Panc1 (cell line): Measurements from ENCODE around the gene HADHA. TPM values are rescaled to one million over a fixed set of nuclear protein-coding genes. Genes with fewer than 3 reads are reported as not detected.

ENCODE experiments used
- ATAC-seq: fragments of 200-7000 bp; cut with Tn5 transposase; 2 replicates; pipeline ENCODE4 v1.9.1; 2020; ENCODE audit warnings: mild to moderate bottlenecking, moderate library complexity
- BruUV-seq: library from RNA; stranded (reverse); fragments of 400-500 nt; replicated peaks from 2 replicates; lab custom pipeline; 2021; lab: Mats Ljungman, UMichigan
- CTCF ChIA-PET: fragments of 300-600 bp; sonication (Branson Sonifier 250); formaldehyde crosslinking; loops from one replicate; lab custom pipeline; 2022; ENCODE audit warnings: antibody characterized with exemption; lab: Charles Lee
- POLR2A ChIA-PET: fragments of 300-600 bp; sonication (Branson Sonifier 250); formaldehyde crosslinking; loops from one replicate; lab custom pipeline; 2022; ENCODE audit warnings: antibody characterized with exemption; lab: Charles Lee
- DNase-seq: peaks from one replicate; pipeline ENCODE4 v3.0.0-alpha.2; 2010; ENCODE audit warnings: low read depth, low spot score
- H3K27ac ChIP-seq: 2 replicates; pipeline ENCODE4 v1.5.1; 2011; ENCODE audit warnings: mild to moderate bottlenecking, low read length, inconsistent platforms
- H3K27me3 ChIP-seq: fragments of 200-500 bp; sonication (Bioruptor generic); 2 replicates; pipeline ENCODE4 v1.6.0; 2014; ENCODE audit warnings: low read length, inconsistent platforms; ENCODE audit not compliant: control insufficient read depth, insufficient read depth
- H3K36me3 ChIP-seq: fragments of 200-500 bp; sonication (Bioruptor generic); 2 replicates; pipeline ENCODE4 v1.5.1; 2014; ENCODE audit warnings: inconsistent platforms, mild to moderate bottlenecking, low read length, moderate library complexity; ENCODE audit not compliant: control insufficient read depth, insufficient read depth
- H3K4me1 ChIP-seq: 2 replicates; pipeline ENCODE4 v1.5.1; 2011; ENCODE audit warnings: inconsistent platforms, mild to moderate bottlenecking, low read length, moderate library complexity; ENCODE audit not compliant: control insufficient read depth, insufficient read depth
- H3K4me3 ChIP-seq, 2 experiments: 2 replicates each; pipeline ENCODE4 v1.5.1; 2011 to 2012; ENCODE audit warnings: low read depth in 2 of 2, low read length in 2 of 2, mild to moderate bottlenecking in 2 of 2, inconsistent platforms in 1 of 2, moderate library complexity in 1 of 2
- H3K9me3 ChIP-seq: fragments of 200-500 bp; sonication (Bioruptor generic); 2 replicates; pipeline ENCODE4 v1.5.1; 2014; ENCODE audit warnings: low read depth, mild to moderate bottlenecking, inconsistent platforms, low read length, moderate library complexity; ENCODE audit not compliant: control insufficient read depth, insufficient read depth
- CTCF ChIP-seq: fragments of 450-650 bp; IDR thresholded peaks from 2 replicates; pipeline ENCODE4 v1.5.1; 2017; ENCODE audit warnings: mild to moderate bottlenecking
- POLR2AphosphoS5 ChIP-seq: IDR thresholded peaks from 2 replicates; pipeline ENCODE4 v1.6.1; 2012; ENCODE audit warnings: mild to moderate bottlenecking, low read depth, low read length, moderate library complexity
- REST ChIP-seq, 2 experiments: IDR thresholded peaks; 2 replicates each; pipeline ENCODE4 v1.6.1; 2011 to 2012; ENCODE audit warnings: low read depth in 2 of 2, control low read depth in 1 of 2, low read length in 1 of 2, mild to moderate bottlenecking in 1 of 2, moderate library complexity in 1 of 2; ENCODE audit not compliant: insufficient read depth in 1 of 2
- SIN3A ChIP-seq: IDR thresholded peaks from 2 replicates; pipeline ENCODE4 v1.6.1; 2012; ENCODE audit warnings: low read depth, mild to moderate bottlenecking, low read length, moderate library complexity, borderline replicate concordance; ENCODE audit not compliant: insufficient read depth
- TCF7L2 ChIP-seq: IDR thresholded peaks from 2 replicates; pipeline ENCODE4 v1.6.1; 2011; ENCODE audit warnings: mild to moderate bottlenecking, low read depth, low read length, inconsistent platforms
- in situ Hi-C: cut with HindIII; loops from 2 replicates; pipeline ENCODE4 v1.10.0; 2016; ENCODE audit warnings: low sequenced_read_pairs, low pct_unique_long_range_greater_than_20kb
- intact Hi-C: fragments of 100-400 bp; cut with micrococcal nuclease; formaldehyde crosslinking; loops from one replicate; pipeline ENCODE4 v1.10.0; 2022; ENCODE audit not compliant: unreplicated experiment
- total RNA-seq: library from RNA; stranded (reverse); gene quantifications from one replicate; pipeline ENCODE4 v1.2.1, GENCODE V29; 2021; ENCODE audit not compliant: unreplicated experiment

The HADHA gene
- total RNA-seq, 1 experiment from 2014 or later: 148 TPM

- POLR2A ChIA-PET: interaction anchor here (0.6 kb wide), 3 partner anchors 26 to 71 kb away, joined by 3 to 17 read pairs (median 4); partner anchors contain the start of gene GAREM2
- intact Hi-C loops: loop anchor here (10.0 kb wide), 1 partner anchor 91 kb away; no protein-coding TSS in a partner anchor
These were observed 743 bp downstream of the HADHA start for GRCh38 chr2:26243470-26244308.

More at GRCh38 chr2:26243470-26244308, 743 bp downstream of the HADHA start:
- Histone ChIP-seq H3K27ac (peak overlapping the region; percentile 81), H3K4me1 (peaks cover 30% of the 10 kb centered on the region), H3K9me3 (no peaks in the 10 kb centered on the region), H3K27me3 (no peaks in the 10 kb centered on the region), H3K4me3 (peak overlapping the region; percentile 79 to 85), H3K36me3 (peaks cover 3% of the 10 kb centered on the region)
- in situ Hi-C loops: no loop called here
- no peak for TF ChIP-seq POLR2AphosphoS5
- TF ChIP-seq SIN3A: no peak
- TF ChIP-seq TCF7L2: no peak
- no peak for TF ChIP-seq REST (IDR thresholded peaks at IDR 0.05; ENCODE audit: insufficient read depth in 1 of 2, low read depth in 2 of 2, low read length in 1 of 2)
- TF ChIP-seq CTCF: no peak
- CTCF ChIA-PET: interaction anchor here (0.7 kb wide), 1 partner anchor 85 kb away, joined by 3 read pairs; no protein-coding TSS in a partner anchor
- ATAC-seq: no peak
- peak; percentile 42 for DNase-seq
- no TSS peak for BruUV-seq
